Fibroblast of the aortic adventitia (primary cell): ENCODE results near the gene CCDC188. TPM values are rescaled to one million over a fixed set of nuclear protein-coding genes. Genes with fewer than 3 reads are reported as not detected.

Experiments used
- DNase-seq: peaks from one replicate; pipeline ENCODE4 v3.0.0-alpha.2; 2010; ENCODE audit warnings: low read depth
- H3K4me3 ChIP-seq: 2 replicates; pipeline ENCODE4 v1.5.1; 2011; ENCODE audit warnings: low read depth, mild to moderate bottlenecking, control low read depth, low read length, moderate library complexity
- CTCF ChIP-seq: IDR thresholded peaks from 2 replicates; pipeline ENCODE4 v1.5.1; 2011; ENCODE audit warnings: mild to moderate bottlenecking, low read length, control low read depth, inconsistent platforms; ENCODE audit not compliant: insufficient read depth
- total RNA-seq: library from RNA; depleted of rRNA; stranded (reverse); fragments of >200 nt; gene quantifications from 2 replicates; pipeline ENCODE4 v1.2.3, GENCODE V29; 2012; ENCODE audit warnings: low replicate concordance

Gene CCDC188
- total RNA-seq, 1 donor: 0.45 TPM

GRCh38 chr22:20130731-20131596, 19.9 kb downstream of the CCDC188 start:
- TF ChIP-seq CTCF: no peak
- peak; percentile 64 for DNase-seq

DNA sequence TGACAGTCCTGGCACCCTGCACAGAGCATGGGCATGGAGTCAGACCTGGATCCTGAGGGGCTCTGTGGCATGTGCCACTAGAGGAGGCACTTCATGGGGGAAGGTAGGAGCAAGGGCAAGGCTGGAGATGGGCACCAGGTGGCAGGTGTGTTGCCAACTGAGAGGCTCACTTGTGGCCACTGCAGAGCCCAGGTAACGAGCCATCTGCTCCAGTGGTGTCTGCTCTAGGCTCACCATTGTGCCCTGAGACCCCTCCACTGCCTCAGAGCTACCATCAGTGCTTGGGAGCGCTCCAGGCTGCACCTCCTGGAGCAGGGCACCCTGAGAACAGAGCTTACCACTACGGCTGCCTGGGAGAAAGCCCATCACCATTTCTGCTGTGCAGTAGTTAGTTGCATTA, 20.5 kb downstream of the CCDC188 start:
- DNase-seq: no peak
- no peak for TF ChIP-seq CTCF
- no peak overlapping the region for H3K4me3 ChIP-seq

More at GRCh38 chr22:20130731-20131596, 19.9 kb downstream of the CCDC188 start:
- peak overlapping the region; percentile 86 for H3K4me3 ChIP-seq

DNA sequence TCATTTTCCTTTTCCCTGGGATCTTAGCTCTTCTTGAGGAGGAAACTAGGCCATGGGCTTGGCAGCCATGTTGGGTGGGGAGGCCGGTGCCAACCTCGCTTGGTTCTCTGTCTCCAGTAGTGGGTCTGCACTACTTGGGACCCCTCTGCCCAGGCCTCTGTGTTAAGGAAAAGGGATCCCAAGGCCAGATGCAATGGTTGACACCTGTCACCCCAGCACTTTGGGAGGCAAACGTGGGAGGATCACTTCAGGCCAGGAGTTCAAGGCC, 21.2 kb downstream of the CCDC188 start:
- DNase-seq: no peak
- no peak for TF ChIP-seq CTCF
- no peak overlapping the region for H3K4me3 ChIP-seq

- TF ChIP-seq CTCF: peak; percentile 34
- no peak overlapping the region for H3K4me3 ChIP-seq
- DNase-seq: peak; percentile 16
These were observed 21.7 kb downstream of the CCDC188 start for GRCh38 chr22:20128902-20129746.

DNA sequence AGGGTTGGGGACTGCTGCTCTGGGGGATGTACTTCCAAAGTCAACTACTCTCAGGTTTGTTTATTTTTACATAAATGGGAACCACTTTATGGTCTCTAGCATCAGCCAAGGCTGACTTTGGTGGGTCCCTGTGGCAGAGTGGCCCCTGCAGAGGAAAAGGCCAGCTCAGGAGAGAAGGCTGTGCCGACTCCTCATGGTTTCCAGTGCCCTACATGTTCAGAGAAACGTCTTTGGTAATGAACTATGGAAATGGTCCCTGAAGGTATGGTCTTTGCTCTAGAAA, 22.3 kb downstream of the CCDC188 start:
- H3K4me3 ChIP-seq: no peak overlapping the region
- no peak for TF ChIP-seq CTCF
- DNase-seq: no peak

GRCh38 chr22:20127869-20128618, 22.8 kb downstream of the CCDC188 start:
- no peak overlapping the region for H3K4me3 ChIP-seq
- no peak for DNase-seq
- TF ChIP-seq CTCF: no peak
